Smooth muscle cell of the brain vasculature (primary cell): ENCODE measurements around the gene VWA2.
A peak's percentile ranks its signal among the peaks of the same experiment; 100 is the strongest.

ENCODE experiments used
- DNase-seq: peaks from one replicate; pipeline ENCODE4 v3.0.0-alpha.2; 2012; ENCODE audit warnings: low read depth, low spot score

VWA2 gene

GRCh38 chr10:114297136-114297705 is 58.2 kb downstream of the VWA2 start:
- no peak for DNase-seq

DNA sequence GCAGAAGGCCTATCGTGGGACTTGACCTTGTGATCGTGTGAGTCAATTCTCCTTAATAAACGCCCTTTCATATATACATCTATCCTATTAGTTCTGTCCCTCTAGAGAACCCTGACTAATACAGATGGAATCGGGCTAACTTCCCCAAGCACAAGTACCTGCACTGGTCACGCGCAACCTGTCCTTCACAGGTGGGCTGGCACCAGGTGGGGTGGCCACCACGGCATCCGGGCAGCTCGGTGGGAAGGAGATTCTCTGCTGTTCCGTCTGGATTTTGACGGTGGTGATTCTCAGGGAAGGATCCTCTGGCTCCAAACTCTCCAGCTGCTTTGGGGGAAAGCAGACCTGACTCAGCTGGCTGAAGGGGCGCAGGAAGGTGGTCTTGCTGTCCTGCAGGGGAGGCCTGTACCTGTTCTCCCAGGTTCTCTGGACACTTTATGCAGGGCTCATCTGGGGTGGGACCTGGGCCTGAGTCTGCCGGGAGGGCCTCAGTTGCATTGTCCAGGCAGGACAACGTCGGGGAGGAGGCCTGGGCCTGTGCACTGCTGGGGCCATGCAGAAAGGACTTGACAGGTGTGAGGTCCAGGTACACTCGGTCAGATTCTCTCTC is 61.1 kb downstream of the VWA2 start:
- DNase-seq: no peak

DNA sequence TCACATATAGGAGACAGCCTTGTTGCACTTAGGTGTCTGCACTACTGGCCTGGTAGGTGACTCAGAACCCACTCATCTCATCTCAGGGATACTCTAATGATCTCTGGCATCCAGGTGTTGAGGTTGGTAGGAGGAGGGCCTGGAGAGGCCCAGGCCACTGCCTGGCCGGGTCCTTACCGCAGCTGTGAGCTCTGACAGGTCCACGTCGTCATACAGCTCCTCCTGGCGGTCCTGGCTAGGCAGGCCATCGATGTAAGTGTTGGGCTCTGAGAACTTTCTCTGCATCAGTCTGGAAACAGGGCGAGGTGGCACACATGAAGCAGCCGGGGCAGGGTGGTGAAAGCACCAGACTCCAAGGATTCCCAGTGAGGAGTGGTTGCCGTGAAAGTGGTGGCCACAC is 62.1 kb downstream of the VWA2 start:
- DNase-seq: no peak

GRCh38 chr10:114301951-114302710 is 63.1 kb downstream of the VWA2 start:
- DNase-seq: no peak

- DNase-seq: no peak
These were observed 64.5 kb downstream of the VWA2 start for GRCh38 chr10:114303556-114303955.

DNA sequence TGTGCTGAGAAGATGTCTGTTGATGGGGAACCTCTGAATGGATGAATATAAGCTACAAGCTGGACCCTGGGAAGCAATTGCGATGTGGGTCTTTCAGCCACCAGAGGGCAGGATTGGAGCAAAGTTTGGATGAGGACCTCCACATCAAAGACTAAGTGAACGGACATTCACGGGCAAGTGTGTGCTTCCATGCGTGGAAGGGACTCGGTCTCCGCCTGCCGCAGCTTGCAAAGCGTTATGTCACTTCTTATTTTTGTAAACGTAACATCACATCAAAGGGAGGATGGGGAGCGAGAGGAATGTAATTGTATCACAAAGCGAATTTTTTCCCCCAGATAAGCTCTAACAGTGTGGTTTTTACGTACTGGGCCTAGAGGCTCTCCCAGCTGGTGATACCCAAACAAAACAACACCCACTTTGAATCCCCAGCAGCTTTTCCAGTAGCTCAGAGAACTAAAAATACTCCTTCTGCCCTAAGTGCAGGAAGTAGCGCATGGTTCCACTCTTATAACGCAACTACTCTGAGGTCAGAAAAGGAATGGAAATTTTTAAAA is 65.0 kb downstream of the VWA2 start:
- DNase-seq: peak; percentile 80

DNA sequence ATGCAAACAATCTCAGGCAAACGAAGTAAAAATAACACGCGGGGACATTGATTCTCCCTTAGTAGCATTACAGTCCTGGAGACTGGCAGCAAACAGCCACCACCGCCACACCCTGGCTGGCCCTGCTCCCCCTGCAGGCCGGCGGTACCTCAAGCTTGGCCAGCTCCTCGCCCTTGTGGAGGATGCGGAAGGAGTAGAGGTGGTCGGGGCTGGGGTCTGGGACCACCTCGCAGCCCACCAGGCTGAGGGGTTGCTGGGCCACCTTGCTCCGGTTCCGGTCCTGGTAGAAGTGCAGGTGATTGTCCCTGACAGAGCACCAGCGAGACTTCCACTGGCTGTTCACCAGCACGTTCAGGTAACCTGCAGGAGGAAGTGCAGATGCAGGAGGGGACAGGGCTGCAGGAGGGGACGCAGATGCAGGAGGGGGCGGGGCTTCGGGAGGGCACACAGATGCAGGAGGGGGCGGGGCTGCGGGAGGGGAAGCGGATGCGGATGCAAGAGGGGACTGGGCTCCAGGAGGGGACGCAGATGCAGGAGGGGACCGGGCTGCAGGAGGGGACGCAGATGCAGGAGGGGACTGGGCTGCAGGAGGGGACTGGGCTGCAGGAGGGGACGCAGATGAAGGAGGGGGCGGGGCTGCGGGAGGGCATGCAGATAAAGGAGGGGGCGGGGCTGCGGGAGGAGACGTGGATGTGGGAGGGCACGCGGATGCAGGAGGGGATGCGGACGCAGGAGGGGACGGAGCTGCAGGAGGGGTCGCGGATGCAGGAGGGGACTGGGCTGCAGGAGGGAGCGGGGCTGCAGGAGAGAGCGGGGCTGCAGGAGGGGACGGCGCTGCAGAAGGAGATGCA is 65.7 kb downstream of the VWA2 start:
- no peak for DNase-seq

DNA sequence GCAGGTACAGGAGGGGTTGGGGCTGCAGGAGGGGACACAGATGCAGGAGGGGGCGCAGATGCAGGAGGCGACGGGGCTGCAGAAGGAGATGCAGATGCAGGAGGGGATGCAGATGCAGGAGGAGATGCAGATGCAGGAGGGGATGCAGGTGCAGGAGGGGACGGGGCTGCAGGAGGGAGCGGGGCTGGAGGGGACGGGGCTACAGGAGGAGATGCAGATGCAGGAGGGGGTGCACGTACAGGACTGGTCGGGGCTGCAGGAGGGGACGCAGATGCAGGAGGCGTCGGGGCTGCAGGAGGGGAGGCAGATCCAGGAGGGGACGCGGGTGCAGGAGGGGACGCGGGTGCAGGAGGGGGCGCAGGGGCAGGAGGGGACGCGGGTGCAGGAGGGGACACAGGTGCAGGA is 66.5 kb downstream of the VWA2 start:
- no peak for DNase-seq

- DNase-seq: peak; percentile 72
These were observed 67.3 kb downstream of the VWA2 start for GRCh38 chr10:114306116-114306973.

DNA sequence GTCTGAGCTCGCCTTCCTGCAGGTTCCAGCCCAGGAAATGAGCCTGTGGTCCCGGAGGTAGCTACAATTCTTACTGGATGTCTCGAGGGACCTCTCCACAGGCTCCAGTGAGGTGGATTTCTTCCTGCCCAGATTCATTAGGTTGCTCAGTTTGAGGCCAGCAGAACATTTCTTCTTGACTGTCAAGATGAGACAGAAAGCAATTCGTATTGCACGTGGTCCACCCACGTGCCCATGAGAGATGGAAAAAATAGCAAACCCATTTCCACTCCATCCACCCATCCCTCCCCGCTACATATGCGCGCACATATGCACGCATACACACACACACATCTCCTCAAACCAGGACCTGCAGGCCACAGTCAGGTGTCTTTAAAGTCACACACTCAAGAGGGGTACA is 68.7 kb downstream of the VWA2 start:
- no peak for DNase-seq

DNA sequence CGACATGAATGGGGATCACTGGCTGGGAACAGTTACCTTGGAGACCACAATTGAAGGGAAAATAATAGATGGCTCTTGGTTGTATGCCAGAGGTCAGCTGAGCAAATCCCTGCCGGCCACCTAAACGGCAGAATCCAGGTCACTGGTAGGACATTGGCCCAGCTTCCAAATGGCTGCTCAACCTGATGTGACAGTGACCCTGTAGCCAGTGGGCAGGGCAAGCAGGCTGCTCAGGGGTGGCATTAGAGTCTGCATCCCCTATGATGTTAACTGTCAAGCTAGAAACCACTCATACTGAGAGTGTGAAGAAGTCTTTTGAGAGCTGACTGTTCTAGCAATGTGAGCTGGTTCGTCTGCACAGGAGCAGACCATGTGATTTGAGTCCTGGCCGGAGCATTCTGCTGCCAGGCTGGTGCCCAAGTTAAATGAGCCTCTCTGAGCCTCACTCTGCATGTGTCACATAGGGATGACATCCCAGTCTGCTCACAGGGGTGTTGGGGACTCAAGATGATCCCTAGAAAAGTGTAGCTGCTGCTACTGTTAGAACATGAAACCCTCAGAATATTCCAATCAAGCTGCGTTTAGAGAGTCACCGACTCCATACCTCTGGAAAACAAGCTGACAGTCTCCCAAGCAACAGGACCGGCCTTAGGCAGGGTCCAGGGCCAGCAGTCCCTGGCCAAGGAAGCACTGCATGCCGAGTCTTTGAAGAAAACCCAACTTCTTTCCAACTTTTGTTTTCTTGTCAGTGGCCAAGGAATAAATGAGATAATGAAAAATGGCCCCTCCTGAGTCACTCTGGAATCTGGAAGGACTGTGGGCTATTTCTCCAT is 69.7 kb downstream of the VWA2 start:
- DNase-seq: no peak

- no peak for DNase-seq
These were observed 70.3 kb downstream of the VWA2 start for GRCh38 chr10:114309364-114309651.

GRCh38 chr10:114310346-114310745 is 71.3 kb downstream of the VWA2 start:
- no peak for DNase-seq

DNA sequence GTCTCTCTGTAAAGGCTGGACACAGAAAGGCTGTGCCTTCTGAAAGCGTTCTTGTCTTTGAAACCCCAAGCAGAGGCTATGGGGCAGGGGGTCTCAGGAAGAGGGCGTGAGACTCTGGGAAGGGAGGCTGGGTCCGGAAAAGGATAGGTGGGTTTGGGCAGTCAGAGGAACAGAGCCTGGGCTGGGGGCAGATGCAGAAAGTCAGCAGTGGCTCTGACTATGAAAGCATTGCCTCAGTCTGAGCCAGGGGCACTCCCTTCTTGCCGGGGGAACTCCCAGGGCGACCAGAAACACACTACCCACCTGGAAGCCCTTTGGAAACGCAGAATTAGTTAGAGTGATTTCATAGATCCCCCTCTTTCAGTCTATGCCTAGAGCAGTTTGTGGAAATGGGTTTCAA is 72.0 kb downstream of the VWA2 start:
- DNase-seq: no peak

GRCh38 chr10:114311496-114312209 is 72.6 kb downstream of the VWA2 start:
- DNase-seq: no peak

- no peak for DNase-seq
These were observed 74.1 kb downstream of the VWA2 start for GRCh38 chr10:114313139-114313538.

- no peak for DNase-seq
These were observed 74.8 kb downstream of the VWA2 start for GRCh38 chr10:114313866-114314265.

DNA sequence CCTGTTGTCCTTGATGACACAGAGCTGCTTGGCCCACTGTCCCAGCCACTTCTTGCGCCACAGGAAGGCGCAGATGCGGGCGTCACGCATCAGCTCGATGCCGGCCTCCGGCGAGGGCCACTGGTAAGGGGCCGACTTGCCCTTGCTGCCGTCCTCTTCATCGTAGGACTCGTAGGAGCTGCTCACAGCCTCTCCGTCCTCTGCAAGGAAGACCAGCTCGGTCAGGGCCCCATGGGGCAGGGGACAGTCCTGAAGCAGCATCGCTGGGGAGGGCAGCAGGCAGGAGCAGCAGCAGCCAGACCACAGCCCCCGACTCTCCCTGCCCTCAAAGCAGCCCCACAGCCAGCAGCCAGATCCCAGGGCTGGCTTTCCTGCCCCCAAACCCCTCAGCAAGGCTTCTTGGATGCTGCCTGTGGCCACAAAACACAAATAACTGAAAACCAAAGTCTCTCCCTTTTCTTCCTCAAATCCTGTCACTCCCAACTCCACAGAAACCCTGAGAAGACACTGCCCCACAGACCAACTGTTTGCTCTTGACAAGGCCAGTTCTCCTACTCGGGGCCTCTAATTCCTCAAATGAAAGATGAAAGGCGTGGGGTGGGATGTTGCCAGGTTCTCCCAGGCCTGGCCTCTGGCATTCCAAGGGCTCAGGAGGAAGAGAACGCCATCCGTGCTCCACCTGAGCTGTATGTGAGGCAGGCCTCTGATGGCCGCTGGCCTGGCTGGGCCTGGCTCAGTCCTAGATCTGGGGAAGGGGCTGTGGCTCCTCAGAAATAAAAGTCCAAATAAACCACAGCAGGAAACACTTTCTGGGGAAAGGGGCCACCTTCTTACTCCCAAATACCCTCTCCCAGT is 76.7 kb downstream of the VWA2 start:
- DNase-seq: no peak

- DNase-seq: no peak
These were observed 77.7 kb downstream of the VWA2 start for GRCh38 chr10:114316744-114317143.
